Neural cell (in vitro differentiated cells): ENCODE results near the gene TBC1D10A. TPM values are rescaled to one million over a fixed set of nuclear protein-coding genes. Genes with fewer than 3 reads are reported as not detected.

Source experiments
- H2AFZ ChIP-seq: fragments of 200-600, 300-800 bp; sonication (generic), shearing (Covaris generic); 2 replicates; pipeline ENCODE4 v1.6.0; 2014; ENCODE audit warnings: low read depth, mild to moderate bottlenecking, antibody characterized with exemption, low read length, moderate library complexity
- H3F3A ChIP-seq: fragments of 200-600 bp; shearing (Covaris generic); 2 replicates; pipeline ENCODE4 v1.6.1; 2016; ENCODE audit warnings: mild to moderate bottlenecking, moderate library complexity, mixed read lengths, antibody characterized with exemption, low read length; ENCODE audit not compliant: insufficient read depth, poor library complexity, severe bottlenecking
- H3K27ac ChIP-seq: fragments of 200-600, 300-800 bp; sonication (generic), shearing (Covaris generic); 2 replicates; pipeline ENCODE4 v1.5.1; 2014; ENCODE audit warnings: mild to moderate bottlenecking, low read length, moderate library complexity
- H3K27me3 ChIP-seq: fragments of 300-800, 200-600 bp; sonication (generic), shearing (Covaris generic); 2 replicates; pipeline ENCODE4 v1.6.0; 2014; ENCODE audit warnings: mild to moderate bottlenecking, low read depth, low read length, moderate library complexity; ENCODE audit not compliant: insufficient read depth
- H3K36me3 ChIP-seq: fragments of 300-800, 200-600 bp; sonication (generic), shearing (Covaris generic); 2 replicates; pipeline ENCODE4 v1.5.1; 2014; ENCODE audit warnings: mild to moderate bottlenecking, antibody characterized with exemption, low read length, moderate library complexity; ENCODE audit not compliant: insufficient read depth
- H3K4me2 ChIP-seq: fragments of 300-800, 200-600 bp; sonication (generic), shearing (Covaris generic); 2 replicates; pipeline ENCODE4 v1.6.0; 2014; ENCODE audit warnings: mild to moderate bottlenecking, low read length
- H3K4me3 ChIP-seq: fragments of 300-800, 200-600 bp; sonication (generic), shearing (Covaris generic); 2 replicates; pipeline ENCODE4 v1.5.1; 2014; ENCODE audit warnings: mild to moderate bottlenecking, low read length, moderate library complexity
- H3K79me2 ChIP-seq: fragments of 200-600 bp; shearing (Covaris generic); replicated peaks from 2 replicates; pipeline ENCODE4 v1.6.0; 2014; ENCODE audit warnings: mild to moderate bottlenecking, low read length, moderate library complexity; ENCODE audit not compliant: insufficient read depth
- H3K9ac ChIP-seq: fragments of 300-800, 200-600 bp; sonication (generic), shearing (Covaris generic); 2 replicates; pipeline ENCODE4 v1.6.1; 2016; ENCODE audit warnings: mild to moderate bottlenecking, low read length, mixed read lengths
- H3K9me2 ChIP-seq: fragments of 200-600 bp; shearing (Covaris generic); 2 replicates; pipeline ENCODE4 v1.6.1; 2016; ENCODE audit warnings: mild to moderate bottlenecking, low read length, mixed read lengths; ENCODE audit not compliant: insufficient read depth
- H3K9me3 ChIP-seq: fragments of 200-600, 300-800 bp; sonication (generic), shearing (Covaris generic); 2 replicates; pipeline ENCODE4 v1.6.1; 2016; ENCODE audit warnings: mild to moderate bottlenecking, mixed run types, low read length, moderate library complexity, mixed read lengths
- H4K20me1 ChIP-seq: fragments of 200-600 bp; shearing (Covaris generic); 2 replicates; pipeline ENCODE4 v1.6.1; 2016; ENCODE audit warnings: mild to moderate bottlenecking, mixed run types; ENCODE audit not compliant: insufficient read depth
- CTCF ChIP-seq: fragments of 450-650 bp; IDR thresholded peaks from 2 replicates; pipeline ENCODE4 v1.5.1; 2014; ENCODE audit warnings: antibody characterized with exemption, mild to moderate bottlenecking, moderate library complexity; ENCODE audit not compliant: poor library complexity, severe bottlenecking
- EP300 ChIP-seq: fragments of 450-650 bp; conservative IDR thresholded peaks from 2 replicates; pipeline ENCODE4 v1.6.1; 2014; ENCODE audit warnings: antibody characterized with exemption, mild to moderate bottlenecking, moderate library complexity; ENCODE audit not compliant: poor library complexity, severe bottlenecking
- EZH2 ChIP-seq: fragments of 200-600, 300-800 bp; shearing (Covaris generic), sonication (generic); IDR thresholded peaks from 2 replicates; pipeline ENCODE4 v1.6.1; 2014; ENCODE audit warnings: antibody characterized with exemption, low read length, borderline replicate concordance, mild to moderate bottlenecking; ENCODE audit not compliant: insufficient read depth, poor library complexity, severe bottlenecking
- MXI1 ChIP-seq: fragments of 450-650 bp; conservative IDR thresholded peaks from 2 replicates; pipeline ENCODE4 v1.6.1; 2014; ENCODE audit warnings: antibody characterized with exemption, mild to moderate bottlenecking; ENCODE audit not compliant: poor library complexity, severe bottlenecking
- POLR2AphosphoS5 ChIP-seq: IDR thresholded peaks from 2 replicates; pipeline ENCODE4 v1.6.1; 2012
- RAD21 ChIP-seq: fragments of 450-650 bp; conservative IDR thresholded peaks from 2 replicates; pipeline ENCODE4 v1.6.1; 2014; ENCODE audit warnings: antibody characterized with exemption, mild to moderate bottlenecking, moderate library complexity
- REST ChIP-seq: IDR thresholded peaks from 2 replicates; pipeline ENCODE4 v1.6.1; 2012; ENCODE audit warnings: borderline replicate concordance
- SMC3 ChIP-seq: fragments of 450-650 bp; conservative IDR thresholded peaks from 2 replicates; pipeline ENCODE4 v1.6.1; 2014; ENCODE audit warnings: antibody characterized with exemption, mild to moderate bottlenecking, moderate library complexity; ENCODE audit not compliant: poor library complexity
- TAF1 ChIP-seq: IDR thresholded peaks from 2 replicates; pipeline ENCODE4 v1.6.1; 2012; ENCODE audit warnings: low read depth
- polyA plus RNA-seq: library from polyadenylated mRNA; depleted of rRNA; stranded (reverse); fragments of >200 nt; gene quantifications from 2 replicates; pipeline ENCODE4 v1.2.3, GENCODE V29; 2014

The TBC1D10A gene
- polyA plus RNA-seq, 1 donor from 2014 or later, result 11.9 TPM

- Histone ChIP-seq H3K9ac (no peak overlapping the region), H3K79me2 (no peaks in the 10 kb centered on the region), H3K27me3 (no peaks in the 10 kb centered on the region), H3K9me2 (no peaks in the 10 kb centered on the region), H3K36me3 (no peaks in the 10 kb centered on the region), H4K20me1 (no peaks in the 10 kb centered on the region), H3F3A (no peaks in the 10 kb centered on the region), H3K4me3 (no peak overlapping the region), H3K9me3 (no peaks in the 10 kb centered on the region), H3K4me2 (no peak overlapping the region), H2AFZ (no peak overlapping the region), H3K27ac (no peak overlapping the region)
- TF ChIP-seq EP300, result no peak
- TF ChIP-seq POLR2AphosphoS5, result no peak
- TF ChIP-seq EZH2, result no peak
- no peak for TF ChIP-seq REST
- no peak for TF ChIP-seq CTCF
- no peak for TF ChIP-seq SMC3
- TF ChIP-seq RAD21, result no peak
- TF ChIP-seq MXI1, result no peak
- TF ChIP-seq TAF1, result no peak
These were observed 19.6 kb downstream of the TBC1D10A start for GRCh38 chr22:30307041-30307574.

- H3K9ac ChIP-seq, result no peak overlapping the region
- H3K36me3 ChIP-seq, result no peaks in the 10 kb centered on the region
- H3K4me2 ChIP-seq, result no peak overlapping the region
- H2AFZ ChIP-seq, result no peak overlapping the region
- no peaks in the 10 kb centered on the region for H3K79me2 ChIP-seq
- H3K27ac ChIP-seq, result no peak overlapping the region
- no peaks in the 10 kb centered on the region for H3K9me2 ChIP-seq
- no peaks in the 10 kb centered on the region for H3K9me3 ChIP-seq
- H3K4me3 ChIP-seq, result no peak overlapping the region
- TF ChIP-seq EP300 (no peak), CTCF (no peak), TAF1 (no peak), MXI1 (no peak), REST (no peak), RAD21 (no peak), POLR2AphosphoS5 (no peak), EZH2 (no peak), SMC3 (no peak)
- H3F3A ChIP-seq, result no peaks in the 10 kb centered on the region
- H3K27me3 ChIP-seq, result no peaks in the 10 kb centered on the region
- H4K20me1 ChIP-seq, result no peaks in the 10 kb centered on the region
These were observed 20.1 kb downstream of the TBC1D10A start for GRCh38 chr22:30306627-30307011.
